NB4 (cell line): ENCODE measurements around the gene POU2AF2.

Experiments used
- CTCF ChIP-seq: IDR thresholded peaks from one replicate; pipeline ENCODE4 v1.5.1; 2012; ENCODE audit warnings: low read depth, low read length
- POLR2A ChIP-seq: IDR thresholded peaks from 2 replicates; pipeline ENCODE4 v1.6.1; 2011; ENCODE audit warnings: mild to moderate bottlenecking; ENCODE audit not compliant: insufficient read length; ENCODE audit errors: extremely low read depth

- TF ChIP-seq POLR2A = no peak
- TF ChIP-seq CTCF = no peak
Observed at GRCh38 chr11:111200010-111200534, 45.5 kb upstream of the POU2AF2 start.
